ENCODE measurements around the gene ZNF823. TPM values are rescaled to one million over a fixed set of nuclear protein-coding genes. Genes with fewer than 3 reads are reported as not detected.

Gene ZNF823
- total and polyA plus RNA-seq, 2 of the 13 experiments (the other 11 are each of a cell fraction or from before 2014, with no cell fraction given), result 5.7 to 11.7 TPM

DNA sequence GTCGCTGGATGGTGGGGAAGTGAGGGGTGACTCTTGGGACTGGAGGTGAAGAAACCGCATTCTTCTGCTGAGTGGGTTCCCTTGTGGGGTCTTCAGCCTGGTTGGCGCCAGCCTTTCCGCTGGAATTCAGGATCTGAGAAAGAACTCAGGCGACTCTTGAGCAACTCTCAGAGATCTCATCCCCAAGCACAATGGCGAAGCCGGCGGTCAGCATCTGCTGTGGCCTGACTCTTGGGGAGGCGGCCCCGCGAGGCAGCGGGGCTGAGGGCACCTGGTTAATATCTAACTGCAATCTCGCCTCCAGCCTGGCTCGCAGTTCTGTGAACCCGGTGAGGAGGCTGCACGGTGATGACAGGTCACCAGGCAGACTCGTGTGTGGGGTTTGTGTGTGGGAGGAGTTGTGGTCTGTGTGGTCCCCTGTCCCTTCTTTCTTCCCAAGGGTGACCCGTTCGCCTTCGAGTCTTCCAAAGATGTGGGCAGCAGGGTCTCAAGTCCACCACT, 28.9 kb upstream of the ZNF823 start (continued):
- peak; percentile 57; the same call in 1 of the 2 replicates for TF ChIP-seq PATZ1 (CRISPR knock-in tag; IDR thresholded peaks at IDR 0.05)
- TF ChIP-seq RELA (CRISPR knock-in tag; IDR thresholded peaks at IDR 0.05), result no peak
- TF ChIP-seq NAIF1 (CRISPR knock-in tag; IDR thresholded peaks at IDR 0.05; ENCODE audit: borderline replicate concordance), result no peak
- no peak for TF ChIP-seq MTA3 (CRISPR knock-in tag; IDR thresholded peaks at IDR 0.05)
- no peak for TF ChIP-seq ZNF33A (CRISPR knock-in tag; IDR thresholded peaks at IDR 0.05; ENCODE audit: borderline replicate concordance)
- TF ChIP-seq MIXL1 (CRISPR knock-in tag; IDR thresholded peaks at IDR 0.05), result no peak
- TF ChIP-seq ZNF136 (CRISPR knock-in tag; IDR thresholded peaks at IDR 0.05; ENCODE audit: low read depth), result no peak
- TF ChIP-seq XRCC5 (optimal IDR thresholded peaks at IDR 0.05; ENCODE audit: low read length), result no peak
- no peak for TF ChIP-seq GATAD1 (CRISPR knock-in tag; IDR thresholded peaks at IDR 0.05)
- peak; percentile 1 for TF ChIP-seq AGO2 (optimal IDR thresholded peaks at IDR 0.05; ENCODE audit: low read depth, low read length)
- TF ChIP-seq, protein P1, sequence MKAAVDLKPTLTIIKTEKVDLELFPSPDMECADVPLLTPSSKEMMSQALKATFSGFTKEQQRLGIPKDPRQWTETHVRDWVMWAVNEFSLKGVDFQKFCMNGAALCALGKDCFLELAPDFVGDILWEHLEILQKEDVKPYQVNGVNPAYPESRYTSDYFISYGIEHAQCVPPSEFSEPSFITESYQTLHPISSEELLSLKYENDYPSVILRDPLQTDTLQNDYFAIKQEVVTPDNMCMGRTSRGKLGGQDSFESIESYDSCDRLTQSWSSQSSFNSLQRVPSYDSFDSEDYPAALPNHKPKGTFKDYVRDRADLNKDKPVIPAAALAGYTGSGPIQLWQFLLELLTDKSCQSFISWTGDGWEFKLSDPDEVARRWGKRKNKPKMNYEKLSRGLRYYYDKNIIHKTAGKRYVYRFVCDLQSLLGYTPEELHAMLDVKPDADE (CRISPR knock-in tag; IDR thresholded peaks at IDR 0.05), result no peak
- TF ChIP-seq ZNF572 (CRISPR knock-in tag; IDR thresholded peaks at IDR 0.05), result no peak
- no peak for TF ChIP-seq SRSF4 (IDR thresholded peaks at IDR 0.05; ENCODE audit: low read depth, low read length, poor library complexity, severe bottlenecking)
- TF ChIP-seq MATR3 (CRISPR knock-in tag; IDR thresholded peaks at IDR 0.05), result no peak
- no peak; the same call in 1 of the 2 replicates for TF ChIP-seq TBX2 (CRISPR knock-in tag; IDR thresholded peaks at IDR 0.05; ENCODE audit: borderline replicate concordance)
- TF ChIP-seq, protein P2, sequence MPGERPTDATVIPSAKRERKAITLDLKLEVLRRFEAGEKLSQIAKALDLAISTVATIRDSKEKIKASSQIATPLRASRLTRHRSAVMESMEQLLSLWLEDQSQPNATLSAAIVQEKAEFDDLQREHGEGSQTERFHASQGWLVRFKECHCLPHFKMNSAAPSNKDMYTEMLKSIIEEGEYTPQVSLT (CRISPR knock-in tag; IDR thresholded peaks at IDR 0.05; ENCODE audit: borderline replicate concordance, low read depth), result no peak
- no peak for TF ChIP-seq ZNF484 (CRISPR knock-in tag; IDR thresholded peaks at IDR 0.05; ENCODE audit: borderline replicate concordance, low read depth)
- no peak for TF ChIP-seq MTA1 (CRISPR knock-in tag; IDR thresholded peaks at IDR 0.05; ENCODE audit: borderline replicate concordance)
- TF ChIP-seq KDM3A (CRISPR knock-in tag; IDR thresholded peaks at IDR 0.05; ENCODE audit: low read depth), result no peak
- no peak for TF ChIP-seq HOMEZ (CRISPR knock-in tag; IDR thresholded peaks at IDR 0.05; ENCODE audit: low read depth)
- no peak for TF ChIP-seq IKZF4 (CRISPR knock-in tag; IDR thresholded peaks at IDR 0.05; ENCODE audit: borderline replicate concordance, low read depth, not compliant biosample characterization)
- TF ChIP-seq, protein P3, sequence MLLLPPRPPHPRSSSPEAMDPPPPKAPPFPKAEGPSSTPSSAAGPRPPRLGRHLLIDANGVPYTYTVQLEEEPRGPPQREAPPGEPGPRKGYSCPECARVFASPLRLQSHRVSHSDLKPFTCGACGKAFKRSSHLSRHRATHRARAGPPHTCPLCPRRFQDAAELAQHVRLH (CRISPR knock-in tag; IDR thresholded peaks at IDR 0.05; ENCODE audit: borderline replicate concordance, low read depth), result 0 out of 2 replicates have a peak, but pooled peaks have one; percentile 24
- TF ChIP-seq CBX1 (IDR thresholded peaks at IDR 0.05; ENCODE audit: low read depth), result no peak
- no peak for TF ChIP-seq ZNF776 (CRISPR knock-in tag; IDR thresholded peaks at IDR 0.05)
- no peak for TF ChIP-seq ZNF337 (CRISPR knock-in tag; IDR thresholded peaks at IDR 0.05; ENCODE audit: borderline replicate concordance, low read depth)
- no peak for TF ChIP-seq PRMT3 (CRISPR knock-in tag; IDR thresholded peaks at IDR 0.05; ENCODE audit: borderline replicate concordance, low read depth)
- TF ChIP-seq ZNF160 (CRISPR knock-in tag; IDR thresholded peaks at IDR 0.05), result no peak
